Measurements from ENCODE around the gene RNF208.

DNA sequence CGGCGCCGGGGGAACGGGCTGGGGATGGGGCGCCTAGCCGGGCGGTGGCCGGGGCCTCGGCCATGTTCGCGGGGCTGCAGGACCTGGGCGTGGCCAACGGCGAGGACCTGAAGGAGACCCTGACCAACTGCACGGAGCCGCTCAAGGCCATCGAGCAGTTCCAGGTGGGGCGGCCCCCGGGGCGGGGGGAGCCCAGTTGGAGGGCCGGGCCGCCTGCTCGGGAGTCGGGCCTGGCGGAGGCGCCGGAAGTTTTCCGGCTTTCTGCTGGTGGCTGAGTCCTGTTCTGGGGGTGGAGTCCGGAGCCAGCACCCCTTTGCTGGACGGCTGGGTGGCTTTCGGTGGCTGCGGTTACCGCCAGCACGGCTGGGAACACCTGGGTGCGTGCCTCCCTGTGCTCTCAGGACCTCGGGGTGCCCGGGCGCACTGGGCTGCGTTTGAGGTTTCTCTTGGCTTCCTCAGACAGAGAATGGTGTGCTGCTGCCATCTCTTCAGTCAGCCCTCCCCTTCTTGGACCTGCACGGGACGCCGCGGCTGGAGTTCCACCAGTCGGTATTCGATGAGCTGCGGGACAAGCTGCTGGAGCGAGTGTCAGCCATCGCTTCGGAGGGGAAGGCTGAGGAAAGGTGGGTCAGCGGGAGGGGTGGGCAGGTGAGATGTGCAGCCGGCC, 33.5 kb upstream of the RNF208 start:
- TF ChIP-seq, protein P1, sequence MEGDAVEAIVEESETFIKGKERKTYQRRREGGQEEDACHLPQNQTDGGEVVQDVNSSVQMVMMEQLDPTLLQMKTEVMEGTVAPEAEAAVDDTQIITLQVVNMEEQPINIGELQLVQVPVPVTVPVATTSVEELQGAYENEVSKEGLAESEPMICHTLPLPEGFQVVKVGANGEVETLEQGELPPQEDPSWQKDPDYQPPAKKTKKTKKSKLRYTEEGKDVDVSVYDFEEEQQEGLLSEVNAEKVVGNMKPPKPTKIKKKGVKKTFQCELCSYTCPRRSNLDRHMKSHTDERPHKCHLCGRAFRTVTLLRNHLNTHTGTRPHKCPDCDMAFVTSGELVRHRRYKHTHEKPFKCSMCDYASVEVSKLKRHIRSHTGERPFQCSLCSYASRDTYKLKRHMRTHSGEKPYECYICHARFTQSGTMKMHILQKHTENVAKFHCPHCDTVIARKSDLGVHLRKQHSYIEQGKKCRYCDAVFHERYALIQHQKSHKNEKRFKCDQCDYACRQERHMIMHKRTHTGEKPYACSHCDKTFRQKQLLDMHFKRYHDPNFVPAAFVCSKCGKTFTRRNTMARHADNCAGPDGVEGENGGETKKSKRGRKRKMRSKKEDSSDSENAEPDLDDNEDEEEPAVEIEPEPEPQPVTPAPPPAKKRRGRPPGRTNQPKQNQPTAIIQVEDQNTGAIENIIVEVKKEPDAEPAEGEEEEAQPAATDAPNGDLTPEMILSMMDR (IDR thresholded peaks at IDR 0.05; ENCODE audit: insufficient read depth, low read depth, low read length) = no peak
- no peak for TF ChIP-seq EZH2 (IDR thresholded peaks at IDR 0.05; ENCODE audit: insufficient read depth, low read length)
